Measurements from ENCODE around the gene NRN1.

The NRN1 gene

GRCh38 chr6:6002005-6002847, 4.5 kb downstream of the NRN1 start:
- DNase-seq, result no peak

- no peak for DNase-seq
Measured at GRCh38 chr6:6001443-6001842, 5.3 kb downstream of the NRN1 start.

GRCh38 chr6:5999688-6000608, 6.8 kb downstream of the NRN1 start:
- no peak for DNase-seq

- DNase-seq, result no peak
Measured at GRCh38 chr6:5998711-5999687, 7.7 kb downstream of the NRN1 start.

GRCh38 chr6:5998236-5998635, 8.5 kb downstream of the NRN1 start:
- DNase-seq, result no peak

- no peak for DNase-seq
Measured at GRCh38 chr6:5997420-5997987, 9.2 kb downstream of the NRN1 start.

- no peak for DNase-seq
Measured at GRCh38 chr6:5996714-5997419, 9.9 kb downstream of the NRN1 start.

- DNase-seq, result no peak
Measured at GRCh38 chr6:5995949-5996713, 10.6 kb downstream of the NRN1 start.

GRCh38 chr6:5995658-5995948, 11.1 kb downstream of the NRN1 start:
- no peak for DNase-seq

- DNase-seq, result no peak
Measured at GRCh38 chr6:5994999-5995657, 11.6 kb downstream of the NRN1 start.

GRCh38 chr6:5994234-5994998, 12.3 kb downstream of the NRN1 start:
- no peak for DNase-seq

- DNase-seq, result no peak
Measured at GRCh38 chr6:5992551-5993225, 14.0 kb downstream of the NRN1 start.

- DNase-seq, result no peak
Measured at GRCh38 chr6:5990786-5991185, 15.9 kb downstream of the NRN1 start.

GRCh38 chr6:5989141-5989723, 17.5 kb downstream of the NRN1 start:
- DNase-seq, result no peak

- DNase-seq, result no peak
Measured at GRCh38 chr6:5986861-5987260, 19.9 kb downstream of the NRN1 start.

GRCh38 chr6:5984150-5985089, 22.3 kb downstream of the NRN1 start:
- DNase-seq, result no peak
